ENCODE data around the gene GPAT2.
"Not testable (repeated sequence)": the region's sequence is repeated elsewhere in the genome, so short reads cannot be mapped to it uniquely, and the experiment has no call there.

GPAT2 gene

GRCh38 chr2:96065381-96065930 lies 30.7 kb upstream of the GPAT2 start:
- in situ Hi-C loops (cut with HindIII; ENCODE audit: low sequenced_read_pairs), result loop anchor here (25.0 kb wide), 1 partner anchor 303 kb away; no protein-coding TSS in a partner anchor

- in situ Hi-C loops (cut with HindIII; ENCODE audit: low sequenced_read_pairs), result loop anchor here (25.0 kb wide), 1 partner anchor 302 kb away; no protein-coding TSS in a partner anchor
These were observed 30.0 kb upstream of the GPAT2 start for GRCh38 chr2:96064760-96065159.

GRCh38 chr2:96064047-96064675 lies 29.4 kb upstream of the GPAT2 start:
- in situ Hi-C loops (cut with HindIII; ENCODE audit: low sequenced_read_pairs), result loop anchor here (25.0 kb wide), 1 partner anchor 302 kb away; no protein-coding TSS in a partner anchor

GRCh38 chr2:96063116-96063899 lies 28.6 kb upstream of the GPAT2 start:
- in situ Hi-C loops (cut with HindIII; ENCODE audit: low sequenced_read_pairs), result loop anchor here (25.0 kb wide), 1 partner anchor 301 kb away; no protein-coding TSS in a partner anchor

GRCh38 chr2:96062483-96062882 lies 27.8 kb upstream of the GPAT2 start:
- in situ Hi-C loops (cut with HindIII; ENCODE audit: low sequenced_read_pairs), result loop anchor here (25.0 kb wide), 1 partner anchor 300 kb away; no protein-coding TSS in a partner anchor

- in situ Hi-C loops (cut with HindIII; ENCODE audit: low sequenced_read_pairs), result loop anchor here (25.0 kb wide), 1 partner anchor 300 kb away; no protein-coding TSS in a partner anchor
These were observed 27.2 kb upstream of the GPAT2 start for GRCh38 chr2:96061901-96062300.

GRCh38 chr2:96061197-96061817 lies 26.6 kb upstream of the GPAT2 start:
- in situ Hi-C loops (cut with HindIII; ENCODE audit: low sequenced_read_pairs), result loop anchor here (25.0 kb wide), 1 partner anchor 299 kb away; no protein-coding TSS in a partner anchor

- in situ Hi-C loops (cut with HindIII; ENCODE audit: low sequenced_read_pairs), result loop anchor here (25.0 kb wide), 1 partner anchor 298 kb away; no protein-coding TSS in a partner anchor
These were observed 25.6 kb upstream of the GPAT2 start for GRCh38 chr2:96060325-96060724.

GRCh38 chr2:96059443-96059842 lies 24.7 kb upstream of the GPAT2 start:
- in situ Hi-C loops (cut with HindIII; ENCODE audit: low sequenced_read_pairs), result loop anchor here (25.0 kb wide), 1 partner anchor 297 kb away; no protein-coding TSS in a partner anchor

- in situ Hi-C loops (cut with HindIII; ENCODE audit: low sequenced_read_pairs), result loop anchor here (25.0 kb wide), 1 partner anchor 294 kb away; no protein-coding TSS in a partner anchor
These were observed 21.1 kb upstream of the GPAT2 start for GRCh38 chr2:96055830-96056229.

- in situ Hi-C loops (cut with HindIII; ENCODE audit: low sequenced_read_pairs), result loop anchor here (25.0 kb wide), 1 partner anchor 292 kb away; no protein-coding TSS in a partner anchor
These were observed 19.8 kb upstream of the GPAT2 start for GRCh38 chr2:96054537-96054936.

- in situ Hi-C loops (cut with HindIII; ENCODE audit: low sequenced_read_pairs), result loop anchor here (25.0 kb wide), 1 partner anchor 291 kb away; no protein-coding TSS in a partner anchor
These were observed 18.7 kb upstream of the GPAT2 start for GRCh38 chr2:96053385-96053784.

- in situ Hi-C loops (cut with HindIII; ENCODE audit: low sequenced_read_pairs), result loop anchor here (25.0 kb wide), 1 partner anchor 290 kb away; no protein-coding TSS in a partner anchor
These were observed 17.9 kb upstream of the GPAT2 start for GRCh38 chr2:96052632-96053031.

- in situ Hi-C loops (cut with HindIII; ENCODE audit: low sequenced_read_pairs), result loop anchor here (25.0 kb wide), 1 partner anchor 288 kb away; no protein-coding TSS in a partner anchor
These were observed 15.2 kb upstream of the GPAT2 start for GRCh38 chr2:96049917-96050262.

- in situ Hi-C loops (cut with HindIII; ENCODE audit: low sequenced_read_pairs), result not testable (repeated sequence)
These were observed 14.6 kb upstream of the GPAT2 start for GRCh38 chr2:96049049-96049916.

GRCh38 chr2:96035554-96035953 lies 838 bp upstream of the GPAT2 start:
- in situ Hi-C loops (cut with HindIII; ENCODE audit: low sequenced_read_pairs), result not testable (repeated sequence)

GRCh38 chr2:96033997-96034396 lies 719 bp downstream of the GPAT2 start:
- in situ Hi-C loops (cut with HindIII; ENCODE audit: low sequenced_read_pairs), result not testable (repeated sequence)

GRCh38 chr2:96027725-96028325 lies 6.9 kb downstream of the GPAT2 start:
- in situ Hi-C loops (cut with HindIII; ENCODE audit: low sequenced_read_pairs), result not testable (repeated sequence)

- in situ Hi-C loops (cut with HindIII; ENCODE audit: low sequenced_read_pairs), result not testable (repeated sequence)
These were observed 9.0 kb downstream of the GPAT2 start for GRCh38 chr2:96025755-96026154.
